H1 (cell line): Measurements from ENCODE around the gene ADNP. TPM values are rescaled to one million over a fixed set of nuclear protein-coding genes. Genes with fewer than 3 reads are reported as not detected.

ENCODE experiments used
- CTBP2 ChIP-seq: IDR thresholded peaks from 2 replicates; pipeline ENCODE4 v1.7.0; 2011; ENCODE audit warnings: borderline replicate concordance, mild to moderate bottlenecking, moderate library complexity, mixed read lengths, low read length; ENCODE audit not compliant: insufficient read depth, insufficient read length
- HDAC2 ChIP-seq, 2 experiments: fragments of 300-600 bp in 1 of 2; sonication (generic) in 1 of 2; IDR thresholded peaks; 2 replicates each; pipeline ENCODE4 v1.6.1; 2011 to 2012; ENCODE audit warnings: low read depth in 2 of 2, low read length in 2 of 2, mild to moderate bottlenecking in 2 of 2, moderate library complexity in 2 of 2, borderline replicate concordance in 1 of 2, inconsistent platforms in 1 of 2
- SAP30 ChIP-seq: fragments of 300-600 bp; sonication (generic); IDR thresholded peaks from 2 replicates; pipeline ENCODE4 v1.7.1; 2012; ENCODE audit warnings: low read length, moderate library complexity, mild to moderate bottlenecking, inconsistent platforms; ENCODE audit not compliant: insufficient read depth, insufficient replicate concordance
- SP2 ChIP-seq: IDR thresholded peaks from 2 replicates; pipeline ENCODE4 v1.6.1; 2012; ENCODE audit warnings: mild to moderate bottlenecking, low read length, inconsistent platforms
- TCF12 ChIP-seq: IDR thresholded peaks from 2 replicates; pipeline ENCODE4 v1.6.1; 2011; ENCODE audit warnings: low read depth, mild to moderate bottlenecking, low read length
- TEAD4 ChIP-seq: IDR thresholded peaks from 2 replicates; pipeline ENCODE4 v1.6.1; 2012; ENCODE audit warnings: low read depth, low read length, inconsistent platforms, mixed read lengths
- polyA plus RNA-seq, 7 experiments: library from polyadenylated mRNA; depleted of rRNA in 3 of 7; stranded (reverse) in 5 of 7; unstranded in 2 of 7; fragments of >200 nt in 5 of 7; fragments of 200-250 nt in 2 of 7; gene quantifications; 1 replicate in 5 of 7; 2 replicates in 1 of 7; 4 replicates in 1 of 7; pipeline versions ENCODE4 v1.2.1 to v1.2.3, GENCODE V29; 2011 to 2013; ENCODE audit warnings: missing spikeins in 2 of 7, mixed read lengths in 2 of 7
- total RNA-seq: library from RNA; stranded (reverse); fragmentation: NEBNext Ultra II Directional; extraction: Animal tissue kit (Norgen Biotek cat#: 25700); gene quantifications from 2 replicates; pipeline ENCODE4 v1.2.1, GENCODE V29; 2021

ADNP gene
- total and polyA plus RNA-seq, 2 of the 8 experiments (the other 6 are each of a cell fraction or from before 2014, with no cell fraction given), result 31.6 to 123 TPM

- TF ChIP-seq TCF12 (0 out of 2 replicates have a peak, but pooled peaks have one; percentile 71), SP2 (no peak), TEAD4 (peak; percentile 82), SAP30 (peak; percentile 56), CTBP2 (peak; percentile 63), HDAC2 (IDR thresholded peaks at IDR 0.05; ENCODE audit: borderline replicate concordance in 1 of 2, low read depth in 2 of 2, low read length in 2 of 2) (peak in 1 of 2 experiments; percentile 86; a peak in 2 of 4 replicates)
- TF ChIP-seq, all 59 proteins: peak for 26
Observed at GRCh38 chr20:50929299-50930138, 1.7 kb downstream of the ADNP start (continued).
